Measurements from ENCODE around the gene KIAA1671. TPM values are rescaled to one million over a fixed set of nuclear protein-coding genes. Genes with fewer than 3 reads are reported as not detected.

Gene KIAA1671
- total and polyA plus RNA-seq, 2 of the 4 experiments (the other 2 are of a cell fraction): 0.02 TPM; not detected in 1

GRCh38 chr22:25167834-25168601 is 215.5 kb downstream of the KIAA1671 start:
- no peaks in the 10 kb centered on the region for H3K27me3 ChIP-seq (ENCODE audit: control insufficient read depth, insufficient read depth, low read length)
- H2BK5ac ChIP-seq (ENCODE audit: low read depth, low read length, poor library complexity, severe bottlenecking): no peak overlapping the region
- H3K36me3 ChIP-seq (ENCODE audit: control insufficient read depth, insufficient read depth, low read length): no peaks in the 10 kb centered on the region
- no peak overlapping the region for H4K91ac ChIP-seq (ENCODE audit: insufficient read depth, low read depth, low read length)
- no peak for ATAC-seq (ENCODE audit: low read depth)
- no TSS peak for BruUV-seq (replicated peaks)
- H2AK9ac ChIP-seq (replicated peaks; ENCODE audit: low read depth, low read length, poor library complexity): no peak overlapping the region
- intact Hi-C loops (cut with micrococcal nuclease): no loop called here
- H3K4me3 ChIP-seq (ENCODE audit: insufficient read depth, low read depth, low read length): no peak overlapping the region
- no peak overlapping the region for H2BK120ac ChIP-seq (ENCODE audit: low read depth, low read length)
- H3K18ac ChIP-seq (ENCODE audit: low read depth, low read length): no peak overlapping the region
- no peak overlapping the region for H3K56ac ChIP-seq (ENCODE audit: extremely low read depth, insufficient read depth, low read length)
- ChIA-PET CTCF (no interaction called here), POLR2A (ENCODE audit: unreplicated experiment) (no interaction called here)
- no peak overlapping the region for H3K23ac ChIP-seq (ENCODE audit: low read depth, low read length)
- H3K9ac ChIP-seq (ENCODE audit: low read depth, low read length): no peak overlapping the region
- no peak for DNase-seq
- dilution Hi-C loops (cut with HindIII; ENCODE audit: low sequenced_read_pairs, unreplicated experiment): no loop called here
- H2AFZ ChIP-seq (replicated peaks; ENCODE audit: low read length, poor library complexity): no peak overlapping the region
- H4K8ac ChIP-seq (ENCODE audit: low read depth in 2 of 2, low read length in 2 of 2): no peak overlapping the region
- no peak overlapping the region for H3K27ac ChIP-seq (ENCODE audit: insufficient read depth, low read length)
- H3K4ac ChIP-seq (ENCODE audit: low read depth, low read length): no peak overlapping the region
- no peak overlapping the region for H3K14ac ChIP-seq (replicated peaks; ENCODE audit: low read depth, low read length)
- no peaks in the 10 kb centered on the region for H3K4me1 ChIP-seq (ENCODE audit: control insufficient read depth, insufficient read depth, low read length)
- no peak overlapping the region for H2BK15ac ChIP-seq (ENCODE audit: low read depth, low read length)
- no peaks in the 10 kb centered on the region for H4K20me1 ChIP-seq (ENCODE audit: insufficient read depth, low read length)
- no peak overlapping the region for H2BK20ac ChIP-seq (ENCODE audit: low read depth, low read length)
- H3K9me1 ChIP-seq (ENCODE audit: insufficient read depth, low read length): no peaks in the 10 kb centered on the region
- no peaks in the 10 kb centered on the region for H3K9me3 ChIP-seq (ENCODE audit: control insufficient read depth, insufficient read depth, low read length)
- H3K4me2 ChIP-seq (ENCODE audit: low read depth, low read length): no peak overlapping the region
- no peak for TF ChIP-seq MAFK (IDR thresholded peaks at IDR 0.05; ENCODE audit: low read depth, low read length)
- TF ChIP-seq MAZ (IDR thresholded peaks at IDR 0.05; ENCODE audit: borderline replicate concordance, low read depth, low read length): no peak
- no peak for TF ChIP-seq CHD1 (IDR thresholded peaks at IDR 0.05; ENCODE audit: low read depth, low read length)
- no peak for TF ChIP-seq SMC3 (IDR thresholded peaks at IDR 0.05; ENCODE audit: low read depth, low read length)
- H4K5ac ChIP-seq (ENCODE audit: low read depth, low read length): no peak overlapping the region
- no peaks in the 10 kb centered on the region for H3K79me1 ChIP-seq (ENCODE audit: low read depth in 1 of 2, low read length in 2 of 2)
- in situ Hi-C loops (cut with MboI; ENCODE audit: low sequenced_read_pairs): no loop called here
- H2AK5ac ChIP-seq (ENCODE audit: low read depth, low read length): no peak overlapping the region
- WGBS, 2 experiments (ENCODE audit: extremely low coverage in 2 of 2, insufficient read length in 1 of 2): 70% methylated on average over 2 of the region's 14 CpGs; no CpG with 5 or more reads in 1 of the 2 experiments
